MCF 10A (cell line): ENCODE measurements around the gene GIT2. TPM values are rescaled to one million over a fixed set of nuclear protein-coding genes. Genes with fewer than 3 reads are reported as not detected.

ENCODE experiments used
- BruUV-seq: library from RNA; stranded (reverse); fragments of 400-500 nt; replicated peaks from 2 replicates; lab custom pipeline; 2021; lab: Mats Ljungman, UMichigan
- CTCF ChIA-PET: fragments of 300-600 bp; sonication (Branson Sonifier 250); formaldehyde crosslinking; extraction: SDS; loops from one replicate; lab custom pipeline; 2021; ENCODE audit warnings: antibody characterized with exemption, inconsistent platforms; lab: Yijun Ruan, JAX
- POLR2A ChIA-PET: fragments of 300-600, 350-650 bp; sonication (Branson Sonifier 250); formaldehyde crosslinking; extraction: SDS; loops from one replicate; lab custom pipeline; 2020; ENCODE audit warnings: antibody characterized with exemption, inconsistent platforms; lab: Yijun Ruan, JAX
- DNase-seq: peaks from one replicate; pipeline ENCODE4 v3.0.0-alpha.2; 2018; ENCODE audit not compliant: unreplicated experiment
- H3K27ac Mint-ChIP-seq: one replicate; pipeline ENCODE4 v1.8.0; 2022; ENCODE audit warnings: mild to moderate bottlenecking, low read depth, mixed read lengths; ENCODE audit not compliant: unreplicated experiment
- H3K27me3 Mint-ChIP-seq: one replicate; pipeline ENCODE4 v1.8.0; 2022; ENCODE audit warnings: mixed read lengths; ENCODE audit not compliant: insufficient read depth, unreplicated experiment
- H3K36me3 Mint-ChIP-seq: one replicate; pipeline ENCODE4 v1.8.0; 2022; ENCODE audit warnings: mild to moderate bottlenecking, moderate library complexity, mixed read lengths; ENCODE audit not compliant: insufficient read depth, unreplicated experiment
- H3K4me1 Mint-ChIP-seq: one replicate; pipeline ENCODE4 v1.8.0; 2022; ENCODE audit warnings: mixed read lengths; ENCODE audit not compliant: insufficient read depth, unreplicated experiment
- H3K4me3 Mint-ChIP-seq: one replicate; pipeline ENCODE4 v1.8.0; 2022; ENCODE audit warnings: mild to moderate bottlenecking, moderate library complexity, mixed read lengths; ENCODE audit not compliant: unreplicated experiment
- H3K9me3 Mint-ChIP-seq: one replicate; pipeline ENCODE4 v1.8.0; 2022; ENCODE audit warnings: mixed read lengths; ENCODE audit not compliant: unreplicated experiment
- CTCF ChIP-seq: fragments of 200-600 bp; IDR thresholded peaks from one replicate; pipeline ENCODE4 v1.8.0; 2022; ENCODE audit warnings: antibody characterized with exemption, mild to moderate bottlenecking; ENCODE audit not compliant: unreplicated experiment
- intact Hi-C: fragments of 100-400 bp; cut with micrococcal nuclease; formaldehyde crosslinking; loops from 2 replicates; pipeline ENCODE4 v1.14.1; 2022
- total RNA-seq: library from RNA; stranded (reverse); gene quantifications from 2 replicates; pipeline ENCODE4 v1.2.3, GENCODE V29; 2022

GIT2 gene
- total RNA-seq, 1 experiment from 2014 or later = 30.0 TPM

GRCh38 chr12:109998904-109999648 is 2.9 kb upstream of the GIT2 start, which contains the start of gene ANKRD13A:
Gene ANKRD13A, plus strand, starts transcription at chr12:109999430. Its CDS starts 259 bp downstream, at chr12:109999689.
- no TSS peak for BruUV-seq
- ChIA-PET CTCF (no interaction called here), POLR2A (interaction anchor here (0.6 to 2.3 kb wide), 29 partner anchors 8 to 579 kb away, joined by 3 to 15 read pairs (median 4); partner anchors contain the start of genes ATP2A2, C12orf76 and IFT81)
- no peaks in the 10 kb centered on the region for H3K27me3 Mint-ChIP-seq
- peak within 1 kb of the TSS; percentile 82 for H3K4me3 Mint-ChIP-seq
- H3K9me3 Mint-ChIP-seq = no peaks in the 10 kb centered on the region
- intact Hi-C loops = no loop called here
- H3K4me1 Mint-ChIP-seq = peaks cover 28% of the 10 kb centered on the region
- peak; percentile 94 for DNase-seq
- H3K36me3 Mint-ChIP-seq = peaks cover 6% of the 10 kb centered on the region
- TF ChIP-seq CTCF = no peak
- H3K27ac Mint-ChIP-seq = peak within 1 kb of the TSS; percentile 100

- Mint-ChIP-seq H3K9me3 (no peaks in the 10 kb centered on the region), H3K4me3 (peak overlapping the region; percentile 82), H3K4me1 (peaks cover 25% of the 10 kb centered on the region), H3K27ac (peak overlapping the region; percentile 100), H3K36me3 (peaks cover 2% of the 10 kb centered on the region), H3K27me3 (no peaks in the 10 kb centered on the region)
- no TSS peak for BruUV-seq
- ChIA-PET POLR2A (interaction anchor here (0.5 to 2.3 kb wide), 21 partner anchors 8 to 619 kb away, joined by 3 to 15 read pairs (median 3); partner anchors contain the start of gene C12orf76), CTCF (interaction anchor here (0.6 kb wide), 1 partner anchor 452 kb away, joined by 3 read pairs; no protein-coding TSS in a partner anchor)
- no peak for TF ChIP-seq CTCF
- no peak for DNase-seq
- intact Hi-C loops = no loop called here
Observed at GRCh38 chr12:109998241-109998903, 2.2 kb upstream of the GIT2 start.

GRCh38 chr12:109997393-109997792 is 1.2 kb upstream of the GIT2 start:
- TF ChIP-seq CTCF = no peak
- ChIA-PET CTCF (interaction anchor here (0.9 kb wide), 1 partner anchor 1831 kb away, joined by 3 read pairs; no protein-coding TSS in a partner anchor), POLR2A (interaction anchor here (2.0 to 2.3 kb wide), 2 partner anchors 40 to 43 kb away, joined by 6 to 10 read pairs; no protein-coding TSS in a partner anchor)
- intact Hi-C loops = no loop called here
- Mint-ChIP-seq H3K4me1 (peaks cover 16% of the 10 kb centered on the region), H3K9me3 (no peaks in the 10 kb centered on the region), H3K36me3 (no peaks in the 10 kb centered on the region), H3K4me3 (no peak overlapping the region), H3K27ac (no peak overlapping the region), H3K27me3 (no peaks in the 10 kb centered on the region)
- DNase-seq = no peak
- BruUV-seq = no TSS peak

GRCh38 chr12:109996483-109996853 is 300 bp upstream of the GIT2 start:
- no TSS peak for BruUV-seq
- Mint-ChIP-seq H3K27ac (peak overlapping the region; percentile 82), H3K9me3 (no peaks in the 10 kb centered on the region), H3K36me3 (no peaks in the 10 kb centered on the region), H3K4me1 (peaks cover 16% of the 10 kb centered on the region), H3K27me3 (no peaks in the 10 kb centered on the region), H3K4me3 (peak overlapping the region; percentile 87)
- DNase-seq = no peak
- no peak for TF ChIP-seq CTCF
- ChIA-PET POLR2A (interaction anchor here (1.2 kb wide), 1 partner anchor 472 kb away, joined by 4 read pairs; the partner anchor contains the start of genes FAM216A and GPN3), CTCF (no interaction called here)
- intact Hi-C loops = no loop called here
